GM12878 (cell line): ENCODE data around the gene ZSCAN25. TPM values are rescaled to one million over a fixed set of nuclear protein-coding genes. Genes with fewer than 3 reads are reported as not detected.

ENCODE experiments used
- ATAC-seq: fragments of 200-7000 bp; cut with Tn5 transposase; 3 replicates; pipeline ENCODE4 v1.9.1; 2020; ENCODE audit warnings: mild to moderate bottlenecking, moderate library complexity
- BruUV-seq: library from RNA; stranded (reverse); fragments of 400-500 nt; replicated peaks from 2 replicates; lab custom pipeline; 2021; lab: Mats Ljungman, UMichigan
- CTCF ChIA-PET: fragments of 300-600 bp; sonication (Branson Sonifier 250); formaldehyde crosslinking; extraction: SDS; loops from one replicate; lab custom pipeline; 2021; ENCODE audit warnings: inconsistent platforms; lab: Yijun Ruan, JAX
- POLR2A ChIA-PET: fragments of 350-600 bp; formaldehyde crosslinking; extraction: SDS; loops from one replicate; lab custom pipeline; 2021; ENCODE audit warnings: inconsistent platforms; lab: Charles Lee
- RAD21 ChIA-PET: fragments of 300-600 bp; sonication (Branson Sonifier 250); formaldehyde crosslinking; loops from one replicate; lab custom pipeline; 2023; ENCODE audit warnings: antibody characterized with exemption; ENCODE audit not compliant: unreplicated experiment; lab: Charles Lee
- SMC1A ChIA-PET: fragments of 300-600 bp; sonication (Branson Sonifier 250); formaldehyde crosslinking; loops from one replicate; lab custom pipeline; 2023; ENCODE audit not compliant: unreplicated experiment, uncharacterized antibody; lab: Charles Lee
- DNase-seq: peaks from one replicate; pipeline ENCODE4 v3.0.0-alpha.2; 2011; ENCODE audit warnings: low read depth, low spot score
- FAIRE-seq: peaks from 3 replicates; lab custom pipeline; 2011; peaks lifted over from hg19 to GRCh38; lab: Jason Lieb, UNC
- H2AFZ ChIP-seq: 2 replicates; pipeline ENCODE4 v1.6.0; 2011; ENCODE audit warnings: low read depth, low read length, control low read depth; ENCODE audit not compliant: control insufficient read depth
- H3K27ac ChIP-seq: 2 replicates; pipeline ENCODE4 v1.5.1; 2011; ENCODE audit warnings: control low read depth; ENCODE audit not compliant: control insufficient read depth, insufficient read depth
- H3K27me3 ChIP-seq, 2 experiments: replicated peaks in 1 of 2; 2 replicates each; pipeline versions ENCODE4 v1.6.0 to v1.6.1; 2011; ENCODE audit warnings: low read length in 1 of 2; ENCODE audit not compliant: control insufficient read depth in 2 of 2, insufficient read depth in 2 of 2
- H3K36me3 ChIP-seq, 2 experiments: 2 replicates each; pipeline ENCODE4 v1.5.1; 2011; ENCODE audit warnings: low read length in 1 of 2; ENCODE audit not compliant: control insufficient read depth in 2 of 2, insufficient read depth in 2 of 2
- H3K4me1 ChIP-seq: 2 replicates; pipeline ENCODE4 v1.6.1; 2011; ENCODE audit warnings: mild to moderate bottlenecking, low read length, moderate library complexity, mixed read lengths; ENCODE audit not compliant: control insufficient read depth, insufficient read depth
- H3K4me2 ChIP-seq: 2 replicates; pipeline ENCODE4 v1.6.0; 2011; ENCODE audit warnings: control low read depth; ENCODE audit not compliant: control insufficient read depth, insufficient read depth
- H3K4me3 ChIP-seq: fragments of 200-600 bp; sonication (generic); 2 replicates; pipeline ENCODE4 v1.5.1; 2016
- H3K79me2 ChIP-seq: 2 replicates; pipeline ENCODE4 v1.6.0; 2011; ENCODE audit warnings: low read length; ENCODE audit not compliant: control insufficient read depth, insufficient read depth
- H3K9ac ChIP-seq: 2 replicates; pipeline ENCODE4 v1.8.0; 2011; ENCODE audit warnings: low read length, control low read depth, mixed read lengths; ENCODE audit not compliant: control insufficient read depth, insufficient read depth
- H3K9me3 ChIP-seq: replicated peaks from 3 replicates; pipeline ENCODE4 v1.5.1; 2011; ENCODE audit warnings: mild to moderate bottlenecking, low read length; ENCODE audit not compliant: control insufficient read depth, insufficient read depth
- H4K20me1 ChIP-seq: 2 replicates; pipeline ENCODE4 v1.6.0; 2011; ENCODE audit not compliant: control insufficient read depth, insufficient read depth
- ATF7 ChIP-seq: fragments of 450-650 bp; IDR thresholded peaks from 2 replicates; pipeline ENCODE4 v1.6.1; 2016; ENCODE audit warnings: low read depth, mild to moderate bottlenecking
- BMI1 ChIP-seq: fragments of 450-650 bp; IDR thresholded peaks from 2 replicates; pipeline ENCODE4 v1.6.1; 2016; ENCODE audit warnings: mild to moderate bottlenecking, moderate library complexity, borderline replicate concordance
- CBFB ChIP-seq: IDR thresholded peaks from 2 replicates; pipeline ENCODE4 v1.6.1; 2016; ENCODE audit warnings: antibody characterized with exemption, low read depth
- EP300 ChIP-seq, 2 experiments: fragments of 150-350 bp in 1 of 2; IDR thresholded peaks; 2 replicates each; pipeline ENCODE4 v1.6.1; 2011 to 2012; ENCODE audit warnings: low read depth in 2 of 2, low read length in 2 of 2, borderline replicate concordance in 1 of 2, improper control_type of control experiment in 1 of 2, inconsistent platforms in 1 of 2; ENCODE audit not compliant: control insufficient read depth in 1 of 2
- FOS ChIP-seq: IDR thresholded peaks from 3 replicates; pipeline ENCODE4 v1.6.1; 2011; ENCODE audit warnings: borderline replicate concordance; ENCODE audit not compliant: insufficient read length; ENCODE audit errors: extremely low read depth
- GATAD2B ChIP-seq: fragments of 450-650 bp; conservative IDR thresholded peaks from 2 replicates; pipeline ENCODE4 v1.6.1; 2017; ENCODE audit warnings: low read depth, mild to moderate bottlenecking, moderate library complexity
- IKZF2 ChIP-seq, 2 experiments: fragments of 450-650 bp; IDR thresholded peaks; 2 replicates each; pipeline ENCODE4 v1.6.1; 2017; ENCODE audit warnings: mild to moderate bottlenecking in 2 of 2, moderate library complexity in 2 of 2
- JUNB ChIP-seq: IDR thresholded peaks from 2 replicates; pipeline ENCODE4 v1.6.1; 2016; ENCODE audit warnings: antibody characterized with exemption, mild to moderate bottlenecking
- KLF5 ChIP-seq: fragments of 450-650 bp; IDR thresholded peaks from 2 replicates; pipeline ENCODE4 v1.6.1; 2014; ENCODE audit warnings: mild to moderate bottlenecking; ENCODE audit not compliant: partially characterized antibody
- MEF2A ChIP-seq: IDR thresholded peaks from 2 replicates; pipeline ENCODE4 v1.6.1; 2011; ENCODE audit warnings: low read depth, mild to moderate bottlenecking, low read length, moderate library complexity; ENCODE audit not compliant: insufficient read depth
- NFIC ChIP-seq: IDR thresholded peaks from 2 replicates; pipeline ENCODE4 v1.6.1; 2012; ENCODE audit warnings: low read depth, mild to moderate bottlenecking, inconsistent platforms, low read length, moderate library complexity
- POU2F2 ChIP-seq: IDR thresholded peaks from 3 replicates; pipeline ENCODE4 v1.6.1; 2011; ENCODE audit warnings: low read depth, mild to moderate bottlenecking, low read length, borderline replicate concordance
- RAD21 ChIP-seq: IDR thresholded peaks from 2 replicates; pipeline ENCODE4 v1.6.1; 2011; ENCODE audit warnings: mild to moderate bottlenecking, low read depth, low read length, moderate library complexity; ENCODE audit not compliant: insufficient read depth
- RCOR1 ChIP-seq: conservative IDR thresholded peaks from 2 replicates; pipeline ENCODE4 v1.6.1; 2012; ENCODE audit warnings: low read depth, low read length, improper control_type of control experiment
- TCF3 ChIP-seq: IDR thresholded peaks from 2 replicates; pipeline ENCODE4 v1.6.1; 2012; ENCODE audit warnings: low read depth, mild to moderate bottlenecking, low read length, borderline replicate concordance; ENCODE audit not compliant: insufficient read depth
- ZNF384 ChIP-seq: IDR thresholded peaks from 2 replicates; pipeline ENCODE4 v1.6.1; 2012; ENCODE audit warnings: low read depth, mild to moderate bottlenecking, low read length, improper control_type of control experiment, borderline replicate concordance
- WGBS: methylation state at CpG from one replicate; pipeline ENCODE4 v1.1.6; 2016; ENCODE audit warnings: low lambda C conversion rate; ENCODE audit not compliant: insufficient replicate concordance, insufficient coverage; ENCODE audit errors: missing lambda C conversion rate; 5-methylcytosine and 5-hydroxymethylcytosine counted together
- in situ Hi-C: fragments of 300-500 bp; cut with MboI; formaldehyde crosslinking; loops from 9 replicates; pipeline ENCODE4 v1.14.3; 2018; ENCODE audit warnings: mixed read lengths
- intact Hi-C: fragments of 100-400 bp; cut with micrococcal nuclease; formaldehyde crosslinking; loops from one replicate; pipeline ENCODE4 v1.14.2; 2022; ENCODE audit not compliant: unreplicated experiment
- polyA plus RNA-seq, 11 experiments: library from polyadenylated mRNA; depleted of rRNA in 4 of 11; unstranded in 6 of 11; stranded (reverse) in 5 of 11; fragments of >200 nt; fragmentation: Nextera tagmentation in 4 of 11; fragmentation: Illumina TruSeq in 1 of 11; extraction: Ambion mirVana in 4 of 11; extraction: Trizol in 1 of 11; gene quantifications; 1 replicate in 1 of 11; 2 replicates in 10 of 11; pipeline versions ENCODE4 v1.2.1 to v1.2.3, GENCODE V29; 2011 to 2016; ENCODE audit warnings: inconsistent platforms in 2 of 11, missing spikeins in 2 of 11, low read depth in 1 of 11
- total RNA-seq, 4 experiments: library from RNA; depleted of rRNA in 3 of 4; stranded (reverse); fragments of >200 nt in 3 of 4; fragmentation: Illumina TruSeq in 1 of 4; extraction: Trizol in 1 of 4; gene quantifications; 2 replicates each; pipeline versions ENCODE4 v1.2.1 to v1.2.3, GENCODE V29; 2013 to 2021
- TF ChIP-seq, protein P1 (sequence below): IDR thresholded peaks from 2 replicates; pipeline ENCODE4 v1.6.1; 2011; ENCODE audit warnings: borderline replicate concordance, low read depth, mild to moderate bottlenecking, moderate library complexity, mixed read lengths, low read length; ENCODE audit not compliant: insufficient read depth; ENCODE audit errors: extremely low read length
- TF ChIP-seq, protein P2 (sequence below): fragments of 150-350 bp; IDR thresholded peaks from 2 replicates; pipeline ENCODE4 v1.6.1; 2016; ENCODE audit warnings: low read depth, low read length
- TF ChIP-seq, protein P3 (sequence below): IDR thresholded peaks from 2 replicates; pipeline ENCODE4 v1.6.1; 2012; ENCODE audit warnings: low read length, inconsistent platforms

ZSCAN25 gene
- total and polyA plus RNA-seq, 10 of the 15 experiments (the other 5 are each of a cell fraction or from before 2014, with no cell fraction given): 0.79 to 15.6 (median 9.6) TPM

DNA sequence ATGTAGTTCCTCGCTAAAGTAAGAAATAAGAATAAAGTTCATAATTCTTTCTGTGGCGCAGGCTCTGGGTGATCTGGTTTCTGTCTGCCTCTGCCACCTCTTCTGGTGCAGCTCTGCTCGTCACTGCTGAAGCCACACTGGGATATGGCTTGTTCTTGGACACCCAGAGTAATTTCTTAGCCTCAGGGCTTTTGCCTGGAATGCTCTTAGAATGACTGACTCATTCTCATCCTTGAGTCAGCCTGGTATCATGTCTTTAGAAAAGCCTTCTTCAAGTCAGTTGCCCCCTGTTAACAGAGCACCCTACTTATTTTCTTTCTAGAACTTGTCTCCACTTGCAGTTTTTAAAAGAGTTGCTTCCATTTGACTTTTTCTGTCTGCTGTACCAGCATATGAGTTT, 2.0 kb downstream of the ZSCAN25 start:
- ChIA-PET RAD21 (no interaction called here), POLR2A (no interaction called here), SMC1A (no interaction called here), CTCF (no interaction called here)
- H4K20me1 ChIP-seq: no peaks in the 10 kb centered on the region
- ATAC-seq (no peak), DNase-seq (no peak), FAIRE-seq (no peak)
- WGBS: 98% methylated on average over 3 of the region's 3 CpGs
- H3K79me2 ChIP-seq: peaks cover 18% of the 10 kb centered on the region
- peaks cover 2% of the 10 kb centered on the region; the same call in 1 of the 2 replicates for H3K4me1 ChIP-seq
- H3K4me2 ChIP-seq: no peak overlapping the region
- H3K4me3 ChIP-seq: no peak overlapping the region
- no peak overlapping the region for H3K27ac ChIP-seq
- H3K9ac ChIP-seq: no peak overlapping the region
- in situ Hi-C loops: no loop called here
- peaks cover 2% of the 10 kb centered on the region; the same call in 1 of the 3 replicates for H3K9me3 ChIP-seq
- H3K27me3 ChIP-seq: no peaks in the 10 kb centered on the region
- intact Hi-C loops: loop anchor here (10.0 kb wide), 1 partner anchor 154 kb away; the partner anchor contains the start of gene ATP5MF
- TF ChIP-seq BMI1 (no peak), TCF3 (no peak), JUNB (no peak), ATF7 (no peak), KLF5 (no peak), GATAD2B (no peak), EP300 (IDR thresholded peaks at IDR 0.05; ENCODE audit: borderline replicate concordance in 1 of 2, control insufficient read depth in 1 of 2, low read depth in 2 of 2, low read length in 2 of 2) (no peak), ZNF384 (no peak), RAD21 (no peak), FOS (no peak), IKZF2 (IDR thresholded peaks at IDR 0.05) (no peak), NFIC (no peak), MEF2A (no peak), CBFB (no peak), RCOR1 (no peak), POU2F2 (no peak)
- TF ChIP-seq, protein P1, sequence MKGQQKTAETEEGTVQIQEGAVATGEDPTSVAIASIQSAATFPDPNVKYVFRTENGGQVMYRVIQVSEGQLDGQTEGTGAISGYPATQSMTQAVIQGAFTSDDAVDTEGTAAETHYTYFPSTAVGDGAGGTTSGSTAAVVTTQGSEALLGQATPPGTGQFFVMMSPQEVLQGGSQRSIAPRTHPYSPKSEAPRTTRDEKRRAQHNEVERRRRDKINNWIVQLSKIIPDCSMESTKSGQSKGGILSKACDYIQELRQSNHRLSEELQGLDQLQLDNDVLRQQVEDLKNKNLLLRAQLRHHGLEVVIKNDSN: no peak
- TF ChIP-seq, protein P2, sequence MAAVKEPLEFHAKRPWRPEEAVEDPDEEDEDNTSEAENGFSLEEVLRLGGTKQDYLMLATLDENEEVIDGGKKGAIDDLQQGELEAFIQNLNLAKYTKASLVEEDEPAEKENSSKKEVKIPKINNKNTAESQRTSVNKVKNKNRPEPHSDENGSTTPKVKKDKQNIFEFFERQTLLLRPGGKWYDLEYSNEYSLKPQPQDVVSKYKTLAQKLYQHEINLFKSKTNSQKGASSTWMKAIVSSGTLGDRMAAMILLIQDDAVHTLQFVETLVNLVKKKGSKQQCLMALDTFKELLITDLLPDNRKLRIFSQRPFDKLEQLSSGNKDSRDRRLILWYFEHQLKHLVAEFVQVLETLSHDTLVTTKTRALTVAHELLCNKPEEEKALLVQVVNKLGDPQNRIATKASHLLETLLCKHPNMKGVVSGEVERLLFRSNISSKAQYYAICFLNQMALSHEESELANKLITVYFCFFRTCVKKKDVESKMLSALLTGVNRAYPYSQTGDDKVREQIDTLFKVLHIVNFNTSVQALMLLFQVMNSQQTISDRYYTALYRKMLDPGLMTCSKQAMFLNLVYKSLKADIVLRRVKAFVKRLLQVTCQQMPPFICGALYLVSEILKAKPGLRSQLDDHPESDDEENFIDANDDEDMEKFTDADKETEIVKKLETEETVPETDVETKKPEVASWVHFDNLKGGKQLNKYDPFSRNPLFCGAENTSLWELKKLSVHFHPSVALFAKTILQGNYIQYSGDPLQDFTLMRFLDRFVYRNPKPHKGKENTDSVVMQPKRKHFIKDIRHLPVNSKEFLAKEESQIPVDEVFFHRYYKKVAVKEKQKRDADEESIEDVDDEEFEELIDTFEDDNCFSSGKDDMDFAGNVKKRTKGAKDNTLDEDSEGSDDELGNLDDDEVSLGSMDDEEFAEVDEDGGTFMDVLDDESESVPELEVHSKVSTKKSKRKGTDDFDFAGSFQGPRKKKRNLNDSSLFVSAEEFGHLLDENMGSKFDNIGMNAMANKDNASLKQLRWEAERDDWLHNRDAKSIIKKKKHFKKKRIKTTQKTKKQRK: no peak
- TF ChIP-seq, protein P3, sequence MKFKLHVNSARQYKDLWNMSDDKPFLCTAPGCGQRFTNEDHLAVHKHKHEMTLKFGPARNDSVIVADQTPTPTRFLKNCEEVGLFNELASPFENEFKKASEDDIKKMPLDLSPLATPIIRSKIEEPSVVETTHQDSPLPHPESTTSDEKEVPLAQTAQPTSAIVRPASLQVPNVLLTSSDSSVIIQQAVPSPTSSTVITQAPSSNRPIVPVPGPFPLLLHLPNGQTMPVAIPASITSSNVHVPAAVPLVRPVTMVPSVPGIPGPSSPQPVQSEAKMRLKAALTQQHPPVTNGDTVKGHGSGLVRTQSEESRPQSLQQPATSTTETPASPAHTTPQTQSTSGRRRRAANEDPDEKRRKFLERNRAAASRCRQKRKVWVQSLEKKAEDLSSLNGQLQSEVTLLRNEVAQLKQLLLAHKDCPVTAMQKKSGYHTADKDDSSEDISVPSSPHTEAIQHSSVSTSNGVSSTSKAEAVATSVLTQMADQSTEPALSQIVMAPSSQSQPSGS: no peak
- H2AFZ ChIP-seq: no peak overlapping the region
- no TSS peak for BruUV-seq
- H3K36me3 ChIP-seq: peaks cover 14 to 36% of the 10 kb centered on the region in 2 experiments
